Measurements from ENCODE around the gene EDNRB. TPM values are rescaled to one million over a fixed set of nuclear protein-coding genes. Genes with fewer than 3 reads are reported as not detected.
A peak's percentile ranks its signal among the peaks of the same experiment; 100 is the strongest.

The EDNRB gene
- total and polyA plus RNA-seq, 2 experiments from 2014 or later, result 16.9 to 34.6 TPM

GRCh38 chr13:77871596-77871995 is 47.0 kb downstream of the EDNRB start:
- H3K4me2 ChIP-seq, result no peak overlapping the region
- H3K9me3 ChIP-seq (ENCODE audit: low read depth), result no peaks in the 10 kb centered on the region
- H3K27ac ChIP-seq, result no peak overlapping the region
- no peak for DNase-seq (ENCODE audit: low spot score)
- no peaks in the 10 kb centered on the region for H3K36me3 ChIP-seq (replicated peaks; ENCODE audit: insufficient read depth, low read depth)
- no peaks in the 10 kb centered on the region for H3K9me2 ChIP-seq (replicated peaks; ENCODE audit: insufficient read depth)
- no peaks in the 10 kb centered on the region for H4K20me1 ChIP-seq (ENCODE audit: insufficient read depth, poor library complexity, severe bottlenecking)
- no peaks in the 10 kb centered on the region for H3K79me2 ChIP-seq
- H3K4me1 ChIP-seq (ENCODE audit: insufficient read depth), result peaks cover 10% of the 10 kb centered on the region
- H3K27me3 ChIP-seq, result no peaks in the 10 kb centered on the region
- no peak overlapping the region for H3K4me3 ChIP-seq
- TF ChIP-seq CTCF (IDR thresholded peaks at IDR 0.05; ENCODE audit: poor library complexity) (no peak), EZH2phosphoT487 (IDR thresholded peaks at IDR 0.05; ENCODE audit: low read depth, severe bottlenecking, unreplicated experiment) (no peak), EZH2 (IDR thresholded peaks at IDR 0.05; ENCODE audit: borderline replicate concordance) (no peak)
- no peak overlapping the region for H2AFZ ChIP-seq

- no peaks in the 10 kb centered on the region for H4K20me1 ChIP-seq (ENCODE audit: insufficient read depth, poor library complexity, severe bottlenecking)
- H3K27ac ChIP-seq, result no peak overlapping the region
- no peaks in the 10 kb centered on the region for H3K36me3 ChIP-seq (replicated peaks; ENCODE audit: insufficient read depth, low read depth)
- no peaks in the 10 kb centered on the region for H3K27me3 ChIP-seq
- H3K4me1 ChIP-seq (ENCODE audit: insufficient read depth), result peaks cover 6% of the 10 kb centered on the region
- no peak for DNase-seq (ENCODE audit: low spot score)
- no peak overlapping the region for H3K4me2 ChIP-seq
- H3K9me2 ChIP-seq (replicated peaks; ENCODE audit: insufficient read depth), result no peaks in the 10 kb centered on the region
- H3K79me2 ChIP-seq, result no peaks in the 10 kb centered on the region
- H3K4me3 ChIP-seq, result no peak overlapping the region
- no peaks in the 10 kb centered on the region for H3K9me3 ChIP-seq (ENCODE audit: low read depth)
- TF ChIP-seq EZH2phosphoT487 (IDR thresholded peaks at IDR 0.05; ENCODE audit: low read depth, severe bottlenecking, unreplicated experiment) (no peak), EZH2 (IDR thresholded peaks at IDR 0.05; ENCODE audit: borderline replicate concordance) (no peak), CTCF (IDR thresholded peaks at IDR 0.05; ENCODE audit: poor library complexity) (no peak)
- 100% methylated on average over 1 of the region's 1 CpG for WGBS (ENCODE audit: low lambda C conversion rate, missing lambda C conversion rate)
- no peak overlapping the region for H2AFZ ChIP-seq
These were observed 49.9 kb downstream of the EDNRB start for GRCh38 chr13:77868717-77869116.

- Histone ChIP-seq H3K27ac (no peak overlapping the region), H3K4me1 (ENCODE audit: insufficient read depth) (peaks cover 6% of the 10 kb centered on the region), H3K27me3 (no peaks in the 10 kb centered on the region), H3K36me3 (replicated peaks; ENCODE audit: insufficient read depth, low read depth) (no peaks in the 10 kb centered on the region), H3K79me2 (no peaks in the 10 kb centered on the region), H2AFZ (no peak overlapping the region), H3K4me3 (no peak overlapping the region), H3K4me2 (no peak overlapping the region), H3K9me2 (replicated peaks; ENCODE audit: insufficient read depth) (no peaks in the 10 kb centered on the region), H4K20me1 (ENCODE audit: insufficient read depth, poor library complexity, severe bottlenecking) (no peaks in the 10 kb centered on the region), H3K9me3 (ENCODE audit: low read depth) (no peaks in the 10 kb centered on the region)
- TF ChIP-seq EZH2phosphoT487 (IDR thresholded peaks at IDR 0.05; ENCODE audit: low read depth, severe bottlenecking, unreplicated experiment), result no peak
- no peak for TF ChIP-seq CTCF (IDR thresholded peaks at IDR 0.05; ENCODE audit: poor library complexity)
- no peak for TF ChIP-seq EZH2 (IDR thresholded peaks at IDR 0.05; ENCODE audit: borderline replicate concordance)
- no peak for DNase-seq (ENCODE audit: low spot score)
These were observed 51.7 kb downstream of the EDNRB start for GRCh38 chr13:77866971-77867370.

GRCh38 chr13:77865622-77866021 is 53.0 kb downstream of the EDNRB start:
- TF ChIP-seq EZH2phosphoT487 (IDR thresholded peaks at IDR 0.05; ENCODE audit: low read depth, severe bottlenecking, unreplicated experiment), result no peak
- no peak for TF ChIP-seq CTCF (IDR thresholded peaks at IDR 0.05; ENCODE audit: poor library complexity)
- no peak for TF ChIP-seq EZH2 (IDR thresholded peaks at IDR 0.05; ENCODE audit: borderline replicate concordance)
- Histone ChIP-seq H3K9me3 (ENCODE audit: low read depth) (no peaks in the 10 kb centered on the region), H2AFZ (no peak overlapping the region), H4K20me1 (ENCODE audit: insufficient read depth, poor library complexity, severe bottlenecking) (no peaks in the 10 kb centered on the region), H3K27ac (no peak overlapping the region), H3K27me3 (no peaks in the 10 kb centered on the region), H3K4me2 (no peak overlapping the region), H3K79me2 (no peaks in the 10 kb centered on the region), H3K4me3 (no peak overlapping the region), H3K36me3 (replicated peaks; ENCODE audit: insufficient read depth, low read depth) (no peaks in the 10 kb centered on the region), H3K9me2 (replicated peaks; ENCODE audit: insufficient read depth) (no peaks in the 10 kb centered on the region), H3K4me1 (ENCODE audit: insufficient read depth) (peaks cover 6% of the 10 kb centered on the region)
- 49% methylated on average over 3 of the region's 3 CpGs for whole genome bisulfite sequencing (ENCODE audit: low lambda C conversion rate, missing lambda C conversion rate)
- peak; percentile 37 for DNase-seq (ENCODE audit: low spot score)
